ENCODE measurements around the gene MDP1.

- TF ChIP-seq CTCF (IDR thresholded peaks at IDR 0.05), result no peak
- TF ChIP-seq SIN3A (IDR thresholded peaks at IDR 0.05; ENCODE audit: borderline replicate concordance, insufficient read depth, low read depth, low read length), result no peak
- TF ChIP-seq POLR2AphosphoS5 (IDR thresholded peaks at IDR 0.05; ENCODE audit: low read depth, low read length), result no peak
- TF ChIP-seq REST (IDR thresholded peaks at IDR 0.05; ENCODE audit: insufficient read depth in 1 of 2, low read depth in 2 of 2, low read length in 1 of 2), result no peak
Measured at GRCh38 chr14:24226473-24226872, 10.6 kb upstream of the MDP1 start.

Measured in Panc1 (cell line).